Keratinocyte (primary cell): Measurements from ENCODE around the gene RBM38. TPM values are rescaled to one million over a fixed set of nuclear protein-coding genes. Genes with fewer than 3 reads are reported as not detected.

Source experiments
- DNase-seq: peaks from one replicate; pipeline ENCODE4 v3.0.0-alpha.2; 2011; ENCODE audit warnings: low read depth, missing footprints, low spot score
- FAIRE-seq: peaks from 2 replicates; lab custom pipeline; 2011; peaks lifted over from hg19 to GRCh38; lab: Jason Lieb, UNC
- H2AFZ ChIP-seq: 2 replicates; pipeline ENCODE4 v1.6.0; 2012; ENCODE audit warnings: low read length, control low read depth, inconsistent platforms; ENCODE audit not compliant: control insufficient read depth
- H3K27ac ChIP-seq: 2 replicates; pipeline ENCODE4 v1.5.1; 2011; ENCODE audit warnings: low read length; ENCODE audit not compliant: control insufficient read depth, insufficient read depth
- H3K27me3 ChIP-seq: 3 replicates; pipeline ENCODE4 v1.6.0; 2011; ENCODE audit warnings: low read length; ENCODE audit not compliant: control insufficient read depth, insufficient read depth; ENCODE audit errors: extremely low read depth
- H3K36me3 ChIP-seq, 2 experiments: 2 replicates in 1 of 2; 3 replicates in 1 of 2; pipeline ENCODE4 v1.5.1; 2011; ENCODE audit warnings: low read length in 2 of 2, mild to moderate bottlenecking in 1 of 2; ENCODE audit not compliant: control insufficient read depth in 2 of 2, insufficient read depth in 2 of 2; ENCODE audit errors: extremely low read depth in 1 of 2
- H3K4me1 ChIP-seq: 3 replicates; pipeline ENCODE4 v1.5.1; 2011; ENCODE audit warnings: low read length; ENCODE audit not compliant: control insufficient read depth, insufficient read depth; ENCODE audit errors: extremely low read depth
- H3K4me2 ChIP-seq: 3 replicates; pipeline ENCODE4 v1.6.0; 2011; ENCODE audit warnings: low read depth, low read length; ENCODE audit not compliant: control insufficient read depth, insufficient read depth; ENCODE audit errors: extremely low read depth
- H3K4me3 ChIP-seq, 3 experiments: fragments of 200-600 bp in 1 of 3; sonication (generic) in 1 of 3; 2 replicates in 2 of 3; 3 replicates in 1 of 3; pipeline ENCODE4 v1.5.1; 2011 to 2016; ENCODE audit warnings: low read length in 3 of 3, mild to moderate bottlenecking in 3 of 3, control low read depth in 2 of 3, inconsistent platforms in 1 of 3, low read depth in 1 of 3, mixed read lengths in 1 of 3, mixed run types in 1 of 3, moderate library complexity in 1 of 3; ENCODE audit not compliant: control insufficient read depth in 2 of 3, insufficient read depth in 2 of 3; ENCODE audit errors: extremely low read depth in 1 of 3
- H3K79me2 ChIP-seq: 2 replicates; pipeline ENCODE4 v1.6.0; 2012; ENCODE audit warnings: low read length; ENCODE audit not compliant: control insufficient read depth, insufficient read depth
- H3K9ac ChIP-seq: 3 replicates; pipeline ENCODE4 v1.6.0; 2011; ENCODE audit warnings: low read length; ENCODE audit not compliant: control insufficient read depth, insufficient read depth; ENCODE audit errors: extremely low read depth
- H3K9me1 ChIP-seq: 3 replicates; pipeline ENCODE4 v1.6.0; 2011; ENCODE audit warnings: low read length; ENCODE audit not compliant: control insufficient read depth, insufficient read depth; ENCODE audit errors: extremely low read depth
- H3K9me3 ChIP-seq: 2 replicates; pipeline ENCODE4 v1.5.1; 2012; ENCODE audit warnings: low read depth, low read length; ENCODE audit not compliant: control insufficient read depth
- H4K20me1 ChIP-seq: 3 replicates; pipeline ENCODE4 v1.6.0; 2011; ENCODE audit warnings: low read length; ENCODE audit not compliant: control insufficient read depth, insufficient read depth; ENCODE audit errors: extremely low read depth
- EZH2 ChIP-seq: IDR thresholded peaks from one replicate; pipeline ENCODE4 v1.6.1; 2012; ENCODE audit warnings: inconsistent platforms, mild to moderate bottlenecking, low read length, moderate library complexity
- dilution Hi-C: fragments of 300-500 bp; cut with MboI; formaldehyde crosslinking; loops from one replicate; pipeline ENCODE4 v1.7.0; 2020; ENCODE audit warnings: low sequenced_read_pairs; ENCODE audit not compliant: extremely low pct_ligation_motif_present
- polyA plus RNA-seq, 5 experiments: library from polyadenylated mRNA; depleted of rRNA in 3 of 5; stranded (reverse) in 3 of 5; stranded (forward) in 1 of 5; unstranded in 1 of 5; fragments of >200 nt; gene quantifications; 1 replicate in 1 of 5; 2 replicates in 3 of 5; 3 replicates in 1 of 5; pipeline versions ENCODE4 v1.2.1 to v1.2.3, GENCODE V29; 2011 to 2012; ENCODE audit warnings: missing spikeins in 2 of 5, low read depth in 1 of 5, low replicate concordance in 1 of 5
- TF ChIP-seq, protein P1 (sequence below), 3 experiments: IDR thresholded peaks in 1 of 3; conservative IDR thresholded peaks in 1 of 3; optimal IDR thresholded peaks in 1 of 3; 2 replicates in 2 of 3; 3 replicates in 1 of 3; pipeline versions ENCODE3 to v1.5.1; 2011; ENCODE audit warnings: low read length in 3 of 3, mild to moderate bottlenecking in 3 of 3, moderate library complexity in 2 of 3, control low read depth in 1 of 3, inconsistent platforms in 1 of 3; ENCODE audit not compliant: insufficient read depth in 2 of 3; ENCODE audit errors: extremely low read depth in 1 of 3

RBM38 gene
- polyA plus RNA-seq, 1 donor (not counting 4 experiments of a cell fraction or from before 2014, with no cell fraction given): 5.1 TPM

DNA sequence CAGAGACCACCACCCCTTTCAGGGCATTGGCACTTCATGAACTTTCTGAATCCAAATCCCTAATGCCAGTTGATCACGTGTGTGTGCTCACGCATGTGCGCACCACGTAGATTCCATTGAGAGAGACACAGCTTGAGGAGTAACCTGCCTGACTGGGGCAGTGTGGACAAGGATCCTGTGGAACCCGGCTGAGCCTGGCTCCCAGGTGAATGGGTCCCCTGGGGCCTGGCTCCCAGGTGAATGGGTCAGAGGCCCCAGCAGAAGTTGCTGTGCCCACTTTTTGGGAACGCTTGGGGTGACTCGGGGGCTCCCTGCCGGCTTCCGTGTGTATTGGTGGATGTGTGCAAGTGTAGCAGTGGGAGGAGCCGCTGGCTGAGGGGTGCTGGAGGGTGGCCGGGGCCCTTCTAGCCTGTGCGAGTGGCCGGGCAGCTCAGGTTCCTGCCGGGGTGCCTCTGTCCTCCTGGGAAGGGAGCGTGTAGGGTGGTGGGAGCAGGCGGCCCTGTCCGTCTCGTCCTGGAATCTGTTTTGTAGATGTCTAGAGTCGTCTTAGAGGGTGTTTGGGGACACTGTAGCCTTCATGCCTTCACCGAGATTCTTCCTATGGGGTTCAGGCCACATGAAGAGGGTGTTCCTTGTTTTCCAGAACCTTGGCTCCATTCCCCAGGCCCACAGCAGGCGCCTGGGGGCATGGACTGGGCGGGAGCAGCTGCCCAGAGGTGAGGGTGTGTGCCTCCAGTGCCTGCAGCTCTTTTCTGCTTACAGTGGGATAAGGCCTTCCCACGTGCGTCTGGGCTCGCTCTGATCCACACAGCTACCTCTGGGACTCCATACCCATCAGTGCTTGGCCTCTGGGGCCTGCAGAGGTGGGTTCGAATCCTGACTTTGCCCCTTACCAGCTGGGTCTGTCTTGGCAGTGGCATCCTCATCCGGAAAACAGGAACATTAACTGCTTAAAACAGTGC, 3.2 kb downstream of the RBM38 start:
- DNase-seq (no peak), FAIRE-seq (no peak)
- no peak overlapping the region for H2AFZ ChIP-seq
- no peaks in the 10 kb centered on the region for H4K20me1 ChIP-seq
- peaks cover 3 to 6% of the 10 kb centered on the region in 2 experiments for H3K36me3 ChIP-seq
- no peak for TF ChIP-seq EZH2
- TF ChIP-seq, protein P1, sequence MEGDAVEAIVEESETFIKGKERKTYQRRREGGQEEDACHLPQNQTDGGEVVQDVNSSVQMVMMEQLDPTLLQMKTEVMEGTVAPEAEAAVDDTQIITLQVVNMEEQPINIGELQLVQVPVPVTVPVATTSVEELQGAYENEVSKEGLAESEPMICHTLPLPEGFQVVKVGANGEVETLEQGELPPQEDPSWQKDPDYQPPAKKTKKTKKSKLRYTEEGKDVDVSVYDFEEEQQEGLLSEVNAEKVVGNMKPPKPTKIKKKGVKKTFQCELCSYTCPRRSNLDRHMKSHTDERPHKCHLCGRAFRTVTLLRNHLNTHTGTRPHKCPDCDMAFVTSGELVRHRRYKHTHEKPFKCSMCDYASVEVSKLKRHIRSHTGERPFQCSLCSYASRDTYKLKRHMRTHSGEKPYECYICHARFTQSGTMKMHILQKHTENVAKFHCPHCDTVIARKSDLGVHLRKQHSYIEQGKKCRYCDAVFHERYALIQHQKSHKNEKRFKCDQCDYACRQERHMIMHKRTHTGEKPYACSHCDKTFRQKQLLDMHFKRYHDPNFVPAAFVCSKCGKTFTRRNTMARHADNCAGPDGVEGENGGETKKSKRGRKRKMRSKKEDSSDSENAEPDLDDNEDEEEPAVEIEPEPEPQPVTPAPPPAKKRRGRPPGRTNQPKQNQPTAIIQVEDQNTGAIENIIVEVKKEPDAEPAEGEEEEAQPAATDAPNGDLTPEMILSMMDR (optimal IDR thresholded peaks at IDR 0.05 in 1 of 3, IDR thresholded peaks at IDR 0.05 in 1 of 3, conservative IDR thresholded peaks at IDR 0.05 in 1 of 3; ENCODE audit: extremely low read depth in 1 of 3, insufficient read depth in 2 of 3, low read length in 3 of 3): no peak
- H3K4me1 ChIP-seq: peaks cover 20% of the 10 kb centered on the region
- H3K4me2 ChIP-seq: no peak overlapping the region
- no peaks in the 10 kb centered on the region for H3K79me2 ChIP-seq
- H3K9me3 ChIP-seq: no peaks in the 10 kb centered on the region
- H3K27me3 ChIP-seq: no peaks in the 10 kb centered on the region
- H3K9me1 ChIP-seq: no peaks in the 10 kb centered on the region
- no peak overlapping the region for H3K9ac ChIP-seq
- H3K27ac ChIP-seq: no peak overlapping the region
- dilution Hi-C loops: no loop called here
- H3K4me3 ChIP-seq: no peak overlapping the region

DNA sequence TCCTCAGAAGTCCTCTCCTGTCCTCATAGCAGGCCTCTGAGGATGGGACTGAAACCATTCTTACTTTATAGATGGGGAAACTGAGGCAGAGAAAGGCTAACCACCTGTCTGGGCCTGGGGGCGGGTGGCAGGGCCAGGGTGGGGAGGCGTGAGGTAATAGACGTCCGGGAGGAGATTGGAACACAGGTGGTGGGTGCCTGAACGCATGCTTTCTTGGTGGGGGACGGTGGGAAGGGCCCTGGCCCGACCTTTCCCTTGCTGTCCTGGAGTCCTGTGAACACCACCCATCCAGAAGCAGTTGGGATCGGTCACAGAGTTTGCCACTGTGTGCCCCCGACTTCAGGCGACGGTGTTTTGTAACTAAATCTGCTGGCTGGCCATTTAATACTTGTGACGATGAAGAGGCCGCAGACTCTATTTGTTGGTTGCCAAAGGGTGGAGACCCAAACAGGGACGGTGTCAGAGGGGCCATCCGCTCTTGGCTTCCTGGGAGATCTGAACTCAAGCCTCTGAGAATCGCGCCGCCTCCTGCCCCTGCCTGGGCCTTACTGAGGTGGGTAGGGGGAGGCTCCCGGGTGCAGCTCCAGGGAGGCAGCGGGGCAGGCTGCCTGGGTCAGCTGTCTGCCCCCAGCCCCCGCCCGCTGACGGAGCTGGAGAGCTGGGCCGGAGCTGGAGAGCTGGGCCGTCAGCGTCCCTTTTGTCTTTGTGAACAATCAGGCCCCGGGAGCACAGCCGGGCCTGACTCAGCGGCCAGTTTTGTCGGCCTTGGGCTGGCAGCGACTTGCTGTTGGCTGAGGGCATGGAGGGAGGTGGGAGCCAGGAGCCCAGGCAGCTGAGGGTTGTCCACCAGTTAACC, 4.1 kb downstream of the RBM38 start:
- Histone ChIP-seq H3K4me1 (peaks cover 12% of the 10 kb centered on the region), H3K9me1 (no peaks in the 10 kb centered on the region), H3K4me3 (no peak overlapping the region), H3K9ac (no peak overlapping the region), H3K9me3 (no peaks in the 10 kb centered on the region), H3K27me3 (no peaks in the 10 kb centered on the region), H2AFZ (no peak overlapping the region), H3K79me2 (no peaks in the 10 kb centered on the region), H3K4me2 (no peak overlapping the region), H4K20me1 (no peaks in the 10 kb centered on the region), H3K27ac (no peak overlapping the region), H3K36me3 (peaks cover 3 to 6% of the 10 kb centered on the region in 2 experiments)
- FAIRE-seq (no peak), DNase-seq (no peak)
- TF ChIP-seq, protein P1 (optimal IDR thresholded peaks at IDR 0.05 in 1 of 3, IDR thresholded peaks at IDR 0.05 in 1 of 3, conservative IDR thresholded peaks at IDR 0.05 in 1 of 3; ENCODE audit: extremely low read depth in 1 of 3, insufficient read depth in 2 of 3, low read length in 3 of 3): no peak
- TF ChIP-seq EZH2: no peak
- dilution Hi-C loops: no loop called here
